ENCODE measurements around the gene AHDC1.

Gene AHDC1

DNA sequence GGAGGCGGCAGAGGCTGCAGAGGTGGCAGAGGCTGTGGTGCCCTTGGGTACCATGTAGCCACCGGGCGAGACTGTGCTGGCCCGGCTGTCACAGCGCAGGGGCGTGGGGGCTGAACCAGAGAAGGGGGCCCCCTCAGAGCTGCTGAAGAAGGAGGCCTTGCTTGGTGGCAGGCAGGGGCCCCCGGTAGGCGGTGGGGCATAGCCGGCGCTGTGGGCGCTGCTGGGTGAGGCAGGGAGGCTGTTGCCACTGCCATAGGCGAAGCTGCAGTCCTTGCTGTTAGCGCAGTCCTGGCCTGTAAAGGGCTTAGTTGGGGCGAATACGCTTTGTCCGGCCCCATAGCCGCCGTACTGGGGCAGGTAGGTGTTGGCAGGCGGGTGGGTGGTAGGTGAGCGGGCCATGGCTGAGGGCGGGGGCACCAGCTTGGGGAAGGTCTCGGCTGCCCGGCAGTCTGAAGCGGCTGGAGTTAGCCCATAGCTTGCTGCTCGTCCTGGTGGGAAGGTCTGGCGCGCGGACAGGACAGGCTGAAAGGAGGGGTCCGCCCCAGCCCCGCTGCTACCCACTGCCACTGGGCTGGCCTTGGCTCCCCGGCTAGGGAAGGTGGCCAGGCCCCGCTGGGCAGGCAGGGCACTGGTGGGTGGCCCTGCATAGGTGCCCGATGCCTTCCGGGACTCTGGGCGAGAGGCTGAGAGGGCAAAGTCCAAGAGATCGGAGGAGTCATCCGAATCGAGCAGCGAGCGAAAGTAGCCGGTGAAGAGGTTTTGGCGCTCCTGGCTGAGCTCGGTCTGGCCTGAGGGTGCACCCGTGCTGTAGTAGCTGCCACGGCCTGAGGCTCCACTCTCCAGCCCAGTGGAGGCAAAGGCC, 54.9 kb downstream of the AHDC1 start:
- no peak for DNase-seq
- no peaks in the 10 kb centered on the region for H3K27me3 ChIP-seq
- H3K4me1 ChIP-seq = no peaks in the 10 kb centered on the region
- TF ChIP-seq, protein P1, sequence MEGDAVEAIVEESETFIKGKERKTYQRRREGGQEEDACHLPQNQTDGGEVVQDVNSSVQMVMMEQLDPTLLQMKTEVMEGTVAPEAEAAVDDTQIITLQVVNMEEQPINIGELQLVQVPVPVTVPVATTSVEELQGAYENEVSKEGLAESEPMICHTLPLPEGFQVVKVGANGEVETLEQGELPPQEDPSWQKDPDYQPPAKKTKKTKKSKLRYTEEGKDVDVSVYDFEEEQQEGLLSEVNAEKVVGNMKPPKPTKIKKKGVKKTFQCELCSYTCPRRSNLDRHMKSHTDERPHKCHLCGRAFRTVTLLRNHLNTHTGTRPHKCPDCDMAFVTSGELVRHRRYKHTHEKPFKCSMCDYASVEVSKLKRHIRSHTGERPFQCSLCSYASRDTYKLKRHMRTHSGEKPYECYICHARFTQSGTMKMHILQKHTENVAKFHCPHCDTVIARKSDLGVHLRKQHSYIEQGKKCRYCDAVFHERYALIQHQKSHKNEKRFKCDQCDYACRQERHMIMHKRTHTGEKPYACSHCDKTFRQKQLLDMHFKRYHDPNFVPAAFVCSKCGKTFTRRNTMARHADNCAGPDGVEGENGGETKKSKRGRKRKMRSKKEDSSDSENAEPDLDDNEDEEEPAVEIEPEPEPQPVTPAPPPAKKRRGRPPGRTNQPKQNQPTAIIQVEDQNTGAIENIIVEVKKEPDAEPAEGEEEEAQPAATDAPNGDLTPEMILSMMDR (IDR thresholded peaks at IDR 0.05; ENCODE audit: low read depth, low read length) = no peak
- no peaks in the 10 kb centered on the region for H3K9me3 ChIP-seq
- peaks cover 11% of the 10 kb centered on the region for H3K36me3 ChIP-seq
- H3K4me3 ChIP-seq (ENCODE audit: low read depth, low read length) = no peak overlapping the region

DNA sequence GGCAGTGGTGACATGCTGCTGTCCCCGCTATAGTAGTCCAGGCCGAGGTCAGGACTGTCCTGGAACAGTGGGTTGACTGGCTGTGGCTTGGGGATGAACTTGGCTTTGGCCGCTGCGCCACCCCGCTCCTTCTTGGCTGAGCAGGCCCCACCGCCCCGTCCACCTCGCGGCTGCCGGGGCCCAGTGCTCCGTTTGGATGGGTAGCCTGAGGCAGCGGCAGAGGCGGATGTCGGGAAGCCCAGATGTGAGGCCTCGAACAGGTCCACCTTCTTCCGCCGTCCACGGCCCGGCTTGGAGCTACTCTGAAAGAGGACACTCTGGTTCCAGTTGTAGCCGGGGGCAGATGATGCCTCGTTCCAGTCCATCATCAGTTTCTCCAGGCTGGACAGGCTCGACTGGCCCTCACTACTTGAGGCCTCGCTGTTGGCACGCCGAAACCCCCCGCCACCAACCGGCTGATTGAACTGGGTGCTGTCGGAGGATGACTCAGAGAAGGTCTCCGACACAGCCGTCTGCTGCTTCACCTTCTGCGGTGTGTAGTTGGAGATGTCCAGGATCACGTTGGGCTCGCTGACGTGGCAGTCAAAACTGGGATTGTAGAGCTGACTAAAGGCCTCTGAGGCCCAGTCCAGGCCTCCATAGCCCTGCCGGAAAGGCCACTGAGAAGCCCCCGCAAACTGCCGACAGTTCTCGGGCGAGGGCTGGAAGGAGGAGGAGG, 55.6 kb downstream of the AHDC1 start:
- Histone ChIP-seq H3K9me3 (no peaks in the 10 kb centered on the region), H3K27me3 (no peaks in the 10 kb centered on the region), H3K4me3 (ENCODE audit: low read depth, low read length) (no peak overlapping the region), H3K36me3 (peaks cover 11% of the 10 kb centered on the region), H3K4me1 (no peaks in the 10 kb centered on the region)
- TF ChIP-seq, protein P1 (IDR thresholded peaks at IDR 0.05; ENCODE audit: low read depth, low read length) = no peak
- no peak for DNase-seq

DNA sequence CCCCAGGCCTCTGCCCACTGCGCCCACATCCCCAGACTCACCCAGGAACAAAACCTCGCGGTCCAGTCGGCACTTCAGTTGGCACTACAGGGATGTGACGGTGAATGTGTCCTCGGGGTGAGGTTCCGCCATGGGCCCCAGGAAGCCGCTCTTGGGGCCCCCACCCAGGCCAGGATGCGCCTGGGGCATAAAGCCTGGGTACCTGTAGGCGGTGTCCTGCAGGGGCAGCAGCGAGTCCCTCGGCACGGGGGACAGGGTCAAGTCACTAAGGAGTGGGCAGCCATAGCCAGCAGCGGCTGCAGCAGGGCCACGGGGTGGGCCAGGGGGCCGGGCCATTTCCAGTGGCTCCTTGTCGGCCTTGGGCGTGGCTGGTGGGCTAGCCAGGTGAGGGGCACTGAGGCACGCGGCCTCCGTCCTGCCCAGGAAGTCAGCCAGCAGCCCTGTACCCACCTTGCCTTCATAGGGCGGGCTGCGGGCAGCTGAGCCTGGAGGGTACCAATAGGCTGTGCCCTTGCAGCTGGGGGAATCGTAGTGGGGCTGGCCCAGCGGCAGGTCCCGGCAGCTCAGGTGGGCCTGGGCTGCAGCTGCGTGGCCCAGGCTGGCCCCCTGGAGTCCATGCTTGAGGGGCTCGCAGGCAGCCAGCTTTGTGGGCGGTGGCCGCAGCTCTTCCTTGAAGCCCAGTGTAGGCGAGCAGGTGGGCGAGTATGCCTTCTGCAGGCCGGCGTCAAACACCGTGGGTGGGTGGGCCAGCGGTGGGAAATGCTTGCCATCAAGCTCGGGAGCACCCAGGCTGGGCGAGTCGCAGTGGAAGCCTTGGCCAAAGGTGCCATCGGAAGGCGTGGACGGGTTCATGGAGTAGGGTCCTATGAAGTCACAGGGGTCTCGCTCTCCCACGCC, 56.5 kb downstream of the AHDC1 start:
- no peak for DNase-seq
- no peaks in the 10 kb centered on the region for H3K9me3 ChIP-seq
- H3K36me3 ChIP-seq = peaks cover 11% of the 10 kb centered on the region
- no peak overlapping the region for H3K4me3 ChIP-seq (ENCODE audit: low read depth, low read length)
- no peaks in the 10 kb centered on the region for H3K27me3 ChIP-seq
- H3K4me1 ChIP-seq = peaks cover 5% of the 10 kb centered on the region
- TF ChIP-seq, protein P1 (IDR thresholded peaks at IDR 0.05; ENCODE audit: low read depth, low read length) = no peak

DNA sequence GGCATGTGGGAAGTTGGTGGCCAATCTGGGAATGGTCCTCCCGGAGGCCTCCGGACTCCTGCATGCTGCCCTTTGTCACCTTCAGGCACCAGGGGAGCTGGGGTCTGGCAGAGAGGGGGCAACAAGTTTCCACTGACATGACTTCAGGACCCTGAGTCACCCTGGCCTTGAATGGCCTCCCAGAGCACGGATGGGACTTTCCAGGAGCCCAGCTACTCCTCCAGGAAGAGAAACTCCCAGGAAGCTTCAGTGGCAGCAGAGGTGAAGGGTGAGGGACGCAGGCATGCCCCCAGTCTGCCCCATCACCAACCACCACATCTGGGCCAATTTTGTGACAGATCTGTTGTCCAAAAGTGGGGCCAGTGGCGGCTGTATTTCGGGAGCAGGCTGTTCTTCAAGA, 58.1 kb downstream of the AHDC1 start:
- no peaks in the 10 kb centered on the region for H3K27me3 ChIP-seq
- H3K4me1 ChIP-seq = peaks cover 7% of the 10 kb centered on the region
- H3K9me3 ChIP-seq = no peaks in the 10 kb centered on the region
- TF ChIP-seq, protein P1 (IDR thresholded peaks at IDR 0.05; ENCODE audit: low read depth, low read length) = no peak
- H3K36me3 ChIP-seq = peaks cover 4% of the 10 kb centered on the region
- no peak for DNase-seq
- no peak overlapping the region for H3K4me3 ChIP-seq (ENCODE audit: low read depth, low read length)

DNA sequence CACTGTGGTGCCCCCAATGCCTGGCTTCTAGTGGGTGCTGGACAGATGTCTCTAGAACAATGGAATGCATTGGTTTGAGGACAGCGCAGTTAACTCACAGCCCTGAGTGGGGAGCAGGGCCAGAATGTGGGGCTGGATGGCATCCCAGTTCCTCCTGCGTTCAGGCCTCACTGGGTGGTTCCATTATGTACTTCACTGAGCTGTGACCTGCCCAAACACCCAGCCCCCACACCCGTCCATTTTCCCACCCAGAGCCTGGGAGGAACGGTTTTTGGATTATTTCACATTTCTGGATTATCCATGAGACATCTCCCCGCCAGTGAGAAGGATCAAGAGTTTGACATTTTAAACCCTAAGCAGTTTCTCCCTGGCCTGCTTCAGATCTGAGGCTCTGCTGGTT, 58.7 kb downstream of the AHDC1 start:
- Histone ChIP-seq H3K27me3 (no peaks in the 10 kb centered on the region), H3K4me1 (peaks cover 7% of the 10 kb centered on the region), H3K4me3 (ENCODE audit: low read depth, low read length) (no peak overlapping the region), H3K9me3 (no peaks in the 10 kb centered on the region), H3K36me3 (0 out of 2 replicates have a peak, but pooled peaks cover 1% of the 10 kb centered on the region)
- TF ChIP-seq, protein P1 (IDR thresholded peaks at IDR 0.05; ENCODE audit: low read depth, low read length) = no peak
- no peak for DNase-seq

Measured in BE2C (cell line).